ENCODE measurements around the gene BBLN. TPM values are rescaled to one million over a fixed set of nuclear protein-coding genes. Genes with fewer than 3 reads are reported as not detected.

The BBLN gene
- total RNA-seq, 1 donor from 2014 or later: 39.0 TPM

DNA sequence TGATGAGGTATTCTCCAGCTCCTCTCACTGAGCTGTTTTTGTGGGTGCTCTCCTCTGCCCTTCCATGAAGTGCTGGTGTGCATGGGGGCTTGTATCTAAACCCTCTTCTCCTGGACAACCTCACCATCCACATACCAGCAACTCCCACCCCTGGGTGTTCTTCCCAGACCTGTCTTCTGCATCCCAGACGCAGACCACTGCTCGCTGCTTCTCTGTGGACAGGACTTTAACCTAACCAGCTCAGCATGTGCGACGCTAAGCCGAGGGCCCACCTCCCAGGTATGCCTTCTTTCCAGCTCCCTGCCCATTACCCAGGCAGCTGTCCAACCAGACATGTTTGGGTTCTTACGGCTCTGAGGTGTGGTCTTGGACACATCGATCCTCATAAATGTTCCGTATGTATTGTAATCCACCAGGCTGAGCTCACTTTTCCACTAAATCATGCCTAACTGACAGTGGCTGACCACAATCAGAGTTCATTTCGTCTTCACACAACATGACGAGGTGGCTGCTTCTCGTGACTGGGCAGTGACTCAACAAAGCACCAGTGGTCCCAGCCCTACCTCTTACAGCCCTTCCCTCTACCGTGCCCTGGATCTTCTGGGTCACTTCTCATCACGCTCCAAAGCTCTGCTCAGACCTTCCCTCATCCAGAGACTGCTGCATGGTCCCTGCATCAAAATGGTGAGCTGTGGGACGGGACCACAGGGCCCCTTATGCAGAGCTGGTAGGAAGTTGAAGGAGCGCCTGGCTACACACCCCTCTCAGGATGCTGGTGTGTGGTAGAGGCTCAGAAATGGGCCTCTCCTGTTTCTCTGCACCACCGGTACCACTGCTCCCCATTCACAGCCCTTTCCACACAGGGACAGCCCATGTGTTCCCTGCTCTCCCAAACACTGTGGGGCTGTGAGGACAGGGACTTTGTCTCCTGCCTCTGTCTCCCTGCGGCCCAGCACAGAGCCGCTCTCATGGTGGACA is 23.0 kb upstream of the BBLN start:
- H3K4me1 ChIP-seq: no peaks in the 10 kb centered on the region
- H3K36me3 ChIP-seq: no peaks in the 10 kb centered on the region
- no peaks in the 10 kb centered on the region for H3K9me3 ChIP-seq
- no peak for TF ChIP-seq CTCF (IDR thresholded peaks at IDR 0.05)
- peak; percentile 9 for ATAC-seq
- no peaks in the 10 kb centered on the region for H3K27me3 ChIP-seq
- no peak overlapping the region for H3K4me3 ChIP-seq
- no peak overlapping the region for H3K27ac ChIP-seq
- intact Hi-C loops (cut with DNase I): no loop called here
- no peak for DNase-seq

DNA sequence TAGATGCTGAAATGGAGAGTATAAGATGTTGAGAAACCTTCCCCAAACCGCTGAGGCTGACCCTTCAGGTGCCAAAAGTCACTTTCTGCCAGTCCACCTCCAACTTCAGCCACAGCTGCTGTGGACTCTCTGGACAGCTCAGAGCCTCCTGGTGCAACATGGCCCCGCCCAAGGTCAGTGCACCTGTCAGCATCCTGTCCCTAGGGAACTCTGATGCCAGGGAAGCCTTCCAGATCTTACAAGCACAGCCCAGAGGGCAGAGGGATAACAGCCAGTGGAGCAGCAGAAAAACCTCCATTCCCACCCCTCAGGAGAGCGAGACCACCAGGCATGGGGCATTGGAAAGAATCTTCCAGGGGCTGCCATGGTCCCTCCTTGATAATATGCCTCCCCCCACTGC is 22.1 kb upstream of the BBLN start:
- Histone ChIP-seq H3K27ac (no peak overlapping the region), H3K4me3 (no peak overlapping the region), H3K9me3 (no peaks in the 10 kb centered on the region), H3K27me3 (no peaks in the 10 kb centered on the region), H3K36me3 (no peaks in the 10 kb centered on the region), H3K4me1 (no peaks in the 10 kb centered on the region)
- intact Hi-C loops (cut with DNase I): no loop called here
- ATAC-seq: peak; percentile 23
- no peak for DNase-seq
- TF ChIP-seq CTCF (IDR thresholded peaks at IDR 0.05): no peak

DNA sequence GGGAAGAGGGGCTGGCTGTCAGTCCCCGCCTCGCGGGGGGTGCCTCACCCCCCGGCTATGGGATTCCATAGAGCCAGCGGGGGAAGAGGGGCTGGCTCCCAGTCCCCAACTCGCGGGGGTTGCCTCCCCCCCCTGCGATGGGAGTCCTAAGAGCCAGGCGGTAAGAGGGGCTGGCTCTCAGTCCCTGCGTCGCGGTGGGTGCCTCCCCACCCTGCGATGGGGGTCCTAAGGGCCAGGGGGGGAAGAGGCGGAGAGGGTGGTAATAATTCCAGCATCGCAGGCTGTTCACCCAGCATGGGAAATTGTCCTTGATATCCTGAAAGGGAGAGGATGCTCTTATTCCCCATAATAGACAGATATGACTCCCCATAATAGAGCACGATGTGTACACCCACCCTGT is 20.4 kb upstream of the BBLN start:
- Histone ChIP-seq H3K4me1 (no peaks in the 10 kb centered on the region), H3K9me3 (no peaks in the 10 kb centered on the region), H3K27me3 (no peaks in the 10 kb centered on the region), H3K36me3 (no peaks in the 10 kb centered on the region), H3K27ac (no peak overlapping the region), H3K4me3 (no peak overlapping the region)
- no peak for TF ChIP-seq CTCF (IDR thresholded peaks at IDR 0.05)
- DNase-seq (no peak), ATAC-seq (no peak)
- intact Hi-C loops (cut with DNase I): no loop called here

- Histone ChIP-seq H3K4me3 (no peak overlapping the region), H3K27me3 (no peaks in the 10 kb centered on the region), H3K9me3 (no peaks in the 10 kb centered on the region), H3K27ac (no peak overlapping the region), H3K4me1 (no peaks in the 10 kb centered on the region), H3K36me3 (no peaks in the 10 kb centered on the region)
- DNase-seq: no peak
- no peak for TF ChIP-seq CTCF (IDR thresholded peaks at IDR 0.05)
- no peak for ATAC-seq
- intact Hi-C loops (cut with DNase I): no loop called here
These were observed 18.5 kb upstream of the BBLN start for GRCh38 chr9:128141604-128142003.

GRCh38 chr9:128142061-128142460 is 18.0 kb upstream of the BBLN start:
- Histone ChIP-seq H3K27ac (no peak overlapping the region), H3K36me3 (no peaks in the 10 kb centered on the region), H3K4me3 (no peak overlapping the region), H3K9me3 (no peaks in the 10 kb centered on the region), H3K4me1 (no peaks in the 10 kb centered on the region), H3K27me3 (no peaks in the 10 kb centered on the region)
- ATAC-seq: no peak
- no peak for TF ChIP-seq CTCF (IDR thresholded peaks at IDR 0.05)
- intact Hi-C loops (cut with DNase I): no loop called here
- DNase-seq: no peak
